ENCODE results near the gene C2CD2. TPM values are rescaled to one million over a fixed set of nuclear protein-coding genes. Genes with fewer than 3 reads are reported as not detected.
A peak's percentile ranks its signal among the peaks of the same experiment; 100 is the strongest.

Gene C2CD2
- total RNA-seq, 1 experiment from 2014 or later = 9.2 TPM

DNA sequence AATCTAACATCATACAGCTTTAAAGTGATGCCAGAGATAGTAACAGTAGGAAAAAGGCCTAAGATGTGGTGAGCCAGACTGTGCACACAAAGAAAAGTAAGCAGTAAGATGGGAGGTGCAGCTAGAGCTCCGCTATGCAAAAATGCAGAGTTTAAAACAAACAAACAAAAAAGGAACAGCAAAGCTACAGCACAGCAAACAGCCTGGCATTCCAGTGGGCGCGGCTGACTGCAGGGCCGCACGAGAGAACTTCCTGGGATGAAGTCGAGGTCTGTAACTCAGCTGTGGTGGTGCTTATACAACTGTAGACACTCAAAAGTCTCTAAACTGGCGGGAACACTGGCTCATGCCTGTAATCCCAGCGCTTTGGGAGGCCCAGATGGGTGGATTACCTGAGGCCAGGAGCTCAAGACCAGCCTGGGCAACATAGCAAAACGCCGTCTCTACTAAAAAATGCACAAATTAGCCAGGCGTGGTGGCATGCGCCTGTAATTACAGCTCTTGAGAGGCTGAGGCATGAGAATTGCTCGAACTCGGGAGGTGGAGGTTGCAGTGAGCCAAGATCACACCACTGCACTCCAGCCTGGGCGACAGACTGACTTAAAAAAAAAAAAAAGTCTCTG lies 104.7 kb downstream of the C2CD2 start:
- no peak for DNase-seq (ENCODE audit: low spot score)
- intact Hi-C loops (cut with micrococcal nuclease; ENCODE audit: unreplicated experiment) = no loop called here
- TF ChIP-seq, protein P1, sequence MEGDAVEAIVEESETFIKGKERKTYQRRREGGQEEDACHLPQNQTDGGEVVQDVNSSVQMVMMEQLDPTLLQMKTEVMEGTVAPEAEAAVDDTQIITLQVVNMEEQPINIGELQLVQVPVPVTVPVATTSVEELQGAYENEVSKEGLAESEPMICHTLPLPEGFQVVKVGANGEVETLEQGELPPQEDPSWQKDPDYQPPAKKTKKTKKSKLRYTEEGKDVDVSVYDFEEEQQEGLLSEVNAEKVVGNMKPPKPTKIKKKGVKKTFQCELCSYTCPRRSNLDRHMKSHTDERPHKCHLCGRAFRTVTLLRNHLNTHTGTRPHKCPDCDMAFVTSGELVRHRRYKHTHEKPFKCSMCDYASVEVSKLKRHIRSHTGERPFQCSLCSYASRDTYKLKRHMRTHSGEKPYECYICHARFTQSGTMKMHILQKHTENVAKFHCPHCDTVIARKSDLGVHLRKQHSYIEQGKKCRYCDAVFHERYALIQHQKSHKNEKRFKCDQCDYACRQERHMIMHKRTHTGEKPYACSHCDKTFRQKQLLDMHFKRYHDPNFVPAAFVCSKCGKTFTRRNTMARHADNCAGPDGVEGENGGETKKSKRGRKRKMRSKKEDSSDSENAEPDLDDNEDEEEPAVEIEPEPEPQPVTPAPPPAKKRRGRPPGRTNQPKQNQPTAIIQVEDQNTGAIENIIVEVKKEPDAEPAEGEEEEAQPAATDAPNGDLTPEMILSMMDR (conservative IDR thresholded peaks at IDR 0.05; ENCODE audit: low read depth, low read length) = no peak
- no peak for TF ChIP-seq EZH2 (IDR thresholded peaks at IDR 0.05; ENCODE audit: borderline replicate concordance, low read depth, low read length, poor library complexity, severe bottlenecking)
- CTCF ChIA-PET = no interaction called here
- POLR2A ChIA-PET (ENCODE audit: low non-redundant PET) = no interaction called here
- no TSS peak for BruUV-seq (replicated peaks)
- Histone ChIP-seq H3K4me1 (ENCODE audit: insufficient read depth, low read length, poor library complexity, severe bottlenecking) (peaks cover 6% of the 10 kb centered on the region), H3K4me3 (ENCODE audit: low read depth, low read length, poor library complexity, severe bottlenecking) (no peak overlapping the region), H3K36me3 (ENCODE audit: insufficient read depth, low read length, poor library complexity, severe bottlenecking) (no peaks in the 10 kb centered on the region), H3K27me3 (replicated peaks; ENCODE audit: insufficient read depth, low read depth, low read length, poor library complexity) (no peaks in the 10 kb centered on the region), H3K27ac (ENCODE audit: low read depth, low read length, poor library complexity, severe bottlenecking) (no peak overlapping the region), H3K9me3 (ENCODE audit: low read depth, low read length, poor library complexity, severe bottlenecking) (no peaks in the 10 kb centered on the region)

DNA sequence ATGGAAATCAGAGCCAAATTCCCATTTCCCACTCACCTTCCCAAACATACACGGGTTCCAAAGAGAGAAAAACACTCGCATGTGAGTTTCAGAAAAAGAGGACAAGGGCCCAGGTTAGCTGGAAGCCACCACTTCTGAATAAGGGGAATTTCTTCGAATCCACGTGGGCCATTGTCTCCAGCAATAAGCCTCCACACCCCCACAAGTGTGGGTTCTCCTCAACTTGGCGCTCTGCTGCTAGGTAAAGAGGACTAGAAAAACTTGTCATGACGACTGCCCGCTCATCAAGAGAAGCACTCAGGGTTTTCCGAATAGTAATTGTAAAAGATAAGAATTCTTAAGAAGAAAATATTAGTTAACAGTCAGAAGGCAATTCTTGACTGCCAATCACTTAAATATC lies 105.3 kb downstream of the C2CD2 start:
- no peak overlapping the region for H3K27ac ChIP-seq (ENCODE audit: low read depth, low read length, poor library complexity, severe bottlenecking)
- intact Hi-C loops (cut with micrococcal nuclease; ENCODE audit: unreplicated experiment) = no loop called here
- TF ChIP-seq, protein P1 (conservative IDR thresholded peaks at IDR 0.05; ENCODE audit: low read depth, low read length) = no peak
- TF ChIP-seq EZH2 (IDR thresholded peaks at IDR 0.05; ENCODE audit: borderline replicate concordance, low read depth, low read length, poor library complexity, severe bottlenecking) = no peak
- no peaks in the 10 kb centered on the region for H3K27me3 ChIP-seq (replicated peaks; ENCODE audit: insufficient read depth, low read depth, low read length, poor library complexity)
- no peak for DNase-seq (ENCODE audit: low spot score)
- H3K36me3 ChIP-seq (ENCODE audit: insufficient read depth, low read length, poor library complexity, severe bottlenecking) = no peaks in the 10 kb centered on the region
- POLR2A ChIA-PET (ENCODE audit: low non-redundant PET) = no interaction called here
- no TSS peak for BruUV-seq (replicated peaks)
- H3K9me3 ChIP-seq (ENCODE audit: low read depth, low read length, poor library complexity, severe bottlenecking) = no peaks in the 10 kb centered on the region
- peaks cover 6% of the 10 kb centered on the region for H3K4me1 ChIP-seq (ENCODE audit: insufficient read depth, low read length, poor library complexity, severe bottlenecking)
- H3K4me3 ChIP-seq (ENCODE audit: low read depth, low read length, poor library complexity, severe bottlenecking) = no peak overlapping the region
- CTCF ChIA-PET = no interaction called here

DNA sequence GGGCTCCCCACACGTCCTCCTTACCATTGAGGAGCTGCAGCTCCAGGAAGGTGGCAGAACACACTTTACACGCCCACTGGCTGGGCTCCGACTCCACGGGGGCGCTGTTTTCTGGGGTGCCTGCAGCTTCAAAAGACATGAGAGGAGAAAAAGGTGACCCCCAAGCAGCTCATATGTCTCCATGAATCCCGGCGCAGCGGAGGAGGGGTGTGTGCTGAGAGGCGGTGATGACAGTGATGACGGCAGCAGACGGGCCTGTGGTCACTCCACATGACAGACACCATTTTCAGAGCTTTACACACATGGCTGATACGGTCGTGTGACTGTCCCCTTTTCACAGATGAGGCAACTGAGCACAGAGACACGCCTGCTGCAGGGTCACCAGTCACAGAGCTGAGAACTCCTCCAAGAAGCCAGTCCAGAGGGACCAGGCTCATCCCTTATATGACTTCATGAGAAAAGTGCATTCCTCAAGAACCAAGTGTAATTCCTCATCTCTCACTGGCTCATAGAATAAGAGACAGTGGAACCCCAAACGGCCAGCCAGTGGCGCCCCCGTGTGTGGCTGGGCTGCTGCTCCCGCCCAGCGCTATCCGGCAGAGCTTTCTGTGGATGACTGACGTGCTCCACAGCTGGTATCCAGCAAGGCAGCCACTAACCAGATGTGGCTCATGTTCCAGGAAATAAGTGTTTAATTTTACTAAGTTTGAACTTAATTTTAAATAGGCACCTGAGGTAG lies 106.6 kb downstream of the C2CD2 start:
- no TSS peak for BruUV-seq (replicated peaks)
- ChIA-PET POLR2A (ENCODE audit: low non-redundant PET) (no interaction called here), CTCF (no interaction called here)
- H3K36me3 ChIP-seq (ENCODE audit: insufficient read depth, low read length, poor library complexity, severe bottlenecking) = no peaks in the 10 kb centered on the region
- no peaks in the 10 kb centered on the region for H3K9me3 ChIP-seq (ENCODE audit: low read depth, low read length, poor library complexity, severe bottlenecking)
- H3K27ac ChIP-seq (ENCODE audit: low read depth, low read length, poor library complexity, severe bottlenecking) = no peak overlapping the region
- H3K4me3 ChIP-seq (ENCODE audit: low read depth, low read length, poor library complexity, severe bottlenecking) = no peak overlapping the region
- no peak for TF ChIP-seq EZH2 (IDR thresholded peaks at IDR 0.05; ENCODE audit: borderline replicate concordance, low read depth, low read length, poor library complexity, severe bottlenecking)
- TF ChIP-seq, protein P1 (conservative IDR thresholded peaks at IDR 0.05; ENCODE audit: low read depth, low read length) = peak; percentile 52
- intact Hi-C loops (cut with micrococcal nuclease; ENCODE audit: unreplicated experiment) = no loop called here
- H3K27me3 ChIP-seq (replicated peaks; ENCODE audit: insufficient read depth, low read depth, low read length, poor library complexity) = no peaks in the 10 kb centered on the region
- peak; percentile 39 for DNase-seq (ENCODE audit: low spot score)
- H3K4me1 ChIP-seq (ENCODE audit: insufficient read depth, low read length, poor library complexity, severe bottlenecking) = peaks cover 6% of the 10 kb centered on the region
